ENCODE measurements around the gene SAV1. TPM values are rescaled to one million over a fixed set of nuclear protein-coding genes. Genes with fewer than 3 reads are reported as not detected.

The SAV1 gene
- total and polyA plus RNA-seq, 2 of the 13 experiments (the other 11 are each of a cell fraction or from before 2014, with no cell fraction given): 7.3 to 8.2 TPM

DNA sequence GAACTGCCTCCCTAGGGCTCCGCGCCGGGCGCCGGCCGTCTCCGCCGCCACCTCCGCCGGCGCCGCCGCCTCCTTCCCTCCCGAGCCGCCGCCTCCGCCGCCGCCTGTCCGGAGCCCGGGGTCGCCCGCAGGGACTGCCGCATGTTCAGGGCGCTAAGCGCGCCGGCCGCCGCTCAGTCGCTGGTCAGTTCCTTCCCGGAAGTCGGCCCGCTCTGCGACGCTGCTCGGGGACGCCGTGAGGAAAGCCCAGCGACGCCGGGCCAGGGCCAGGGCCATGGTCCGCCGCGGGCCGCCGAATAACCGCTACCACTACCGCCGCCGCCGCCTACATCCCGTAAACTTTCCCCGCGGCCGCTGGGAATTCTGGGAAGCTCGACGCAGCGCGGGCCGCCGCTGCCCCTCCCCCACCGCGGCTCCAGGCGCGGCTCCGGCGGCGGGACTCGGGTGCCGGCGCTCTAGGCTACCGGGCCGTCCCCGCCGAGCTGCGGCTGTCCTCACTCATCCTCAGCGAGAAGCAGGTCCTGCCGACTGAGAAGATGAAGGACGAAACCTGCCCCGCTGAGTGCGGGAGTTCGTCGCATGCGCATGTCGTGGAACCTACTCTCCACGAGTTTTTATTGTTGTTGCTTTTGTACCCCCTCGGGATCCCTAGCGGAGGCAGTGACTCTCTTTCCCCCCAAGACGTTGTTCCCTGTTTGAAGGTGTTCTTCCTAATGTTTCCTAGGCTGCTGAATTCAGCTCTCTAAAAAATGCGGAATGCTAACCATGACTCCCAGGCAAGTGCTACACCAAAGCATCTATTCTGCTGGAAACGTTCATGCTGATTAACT, at the start of gene SAV1 (continued):
- TF ChIP-seq ZBTB14 (CRISPR knock-in tag; IDR thresholded peaks at IDR 0.05) (0 out of 2 replicates have a peak, but pooled peaks have one; percentile 45), POGZ (CRISPR knock-in tag; IDR thresholded peaks at IDR 0.05) (peak; percentile 59; the same call in 1 of the 2 replicates), DBP (CRISPR knock-in tag; IDR thresholded peaks at IDR 0.05; ENCODE audit: not compliant biosample characterization) (peak; percentile 62), SSRP1 (CRISPR knock-in tag; IDR thresholded peaks at IDR 0.05) (no peak), NR2C2 (CRISPR knock-in tag; IDR thresholded peaks at IDR 0.05; ENCODE audit: borderline replicate concordance) (peak; percentile 51; the same call in 1 of the 2 replicates), FOXA3 (CRISPR knock-in tag; IDR thresholded peaks at IDR 0.05) (peak; percentile 51; the same call in 1 of the 2 replicates), HINFP (CRISPR knock-in tag; IDR thresholded peaks at IDR 0.05; ENCODE audit: low read depth) (peak; percentile 80; the same call in 1 of the 2 replicates), BRD4 (CRISPR knock-in tag; IDR thresholded peaks at IDR 0.05) (peak; percentile 76), ZNF747 (CRISPR knock-in tag; IDR thresholded peaks at IDR 0.05; ENCODE audit: borderline replicate concordance) (peak; percentile 50; the same call in 1 of the 2 replicates), JUND (CRISPR knock-in tag; IDR thresholded peaks at IDR 0.05) (0 out of 2 replicates have a peak, but pooled peaks have one; percentile 32), ZNF510 (CRISPR knock-in tag; IDR thresholded peaks at IDR 0.05; ENCODE audit: low read depth) (no peak), TSC22D2 (CRISPR knock-in tag; IDR thresholded peaks at IDR 0.05; ENCODE audit: borderline replicate concordance) (no peak), ZNF263 (CRISPR knock-in tag; IDR thresholded peaks at IDR 0.05) (peak; percentile 48; the same call in 1 of the 2 replicates)
- TF ChIP-seq, protein P1, sequence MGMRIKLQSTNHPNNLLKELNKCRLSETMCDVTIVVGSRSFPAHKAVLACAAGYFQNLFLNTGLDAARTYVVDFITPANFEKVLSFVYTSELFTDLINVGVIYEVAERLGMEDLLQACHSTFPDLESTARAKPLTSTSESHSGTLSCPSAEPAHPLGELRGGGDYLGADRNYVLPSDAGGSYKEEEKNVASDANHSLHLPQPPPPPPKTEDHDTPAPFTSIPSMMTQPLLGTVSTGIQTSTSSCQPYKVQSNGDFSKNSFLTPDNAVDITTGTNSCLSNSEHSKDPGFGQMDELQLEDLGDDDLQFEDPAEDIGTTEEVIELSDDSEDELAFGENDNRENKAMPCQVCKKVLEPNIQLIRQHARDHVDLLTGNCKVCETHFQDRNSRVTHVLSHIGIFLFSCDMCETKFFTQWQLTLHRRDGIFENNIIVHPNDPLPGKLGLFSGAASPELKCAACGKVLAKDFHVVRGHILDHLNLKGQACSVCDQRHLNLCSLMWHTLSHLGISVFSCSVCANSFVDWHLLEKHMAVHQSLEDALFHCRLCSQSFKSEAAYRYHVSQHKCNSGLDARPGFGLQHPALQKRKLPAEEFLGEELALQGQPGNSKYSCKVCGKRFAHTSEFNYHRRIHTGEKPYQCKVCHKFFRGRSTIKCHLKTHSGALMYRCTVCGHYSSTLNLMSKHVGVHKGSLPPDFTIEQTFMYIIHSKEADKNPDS (CRISPR knock-in tag; IDR thresholded peaks at IDR 0.05): no peak; the same call in 1 of the 2 replicates
- TF ChIP-seq, protein P2, sequence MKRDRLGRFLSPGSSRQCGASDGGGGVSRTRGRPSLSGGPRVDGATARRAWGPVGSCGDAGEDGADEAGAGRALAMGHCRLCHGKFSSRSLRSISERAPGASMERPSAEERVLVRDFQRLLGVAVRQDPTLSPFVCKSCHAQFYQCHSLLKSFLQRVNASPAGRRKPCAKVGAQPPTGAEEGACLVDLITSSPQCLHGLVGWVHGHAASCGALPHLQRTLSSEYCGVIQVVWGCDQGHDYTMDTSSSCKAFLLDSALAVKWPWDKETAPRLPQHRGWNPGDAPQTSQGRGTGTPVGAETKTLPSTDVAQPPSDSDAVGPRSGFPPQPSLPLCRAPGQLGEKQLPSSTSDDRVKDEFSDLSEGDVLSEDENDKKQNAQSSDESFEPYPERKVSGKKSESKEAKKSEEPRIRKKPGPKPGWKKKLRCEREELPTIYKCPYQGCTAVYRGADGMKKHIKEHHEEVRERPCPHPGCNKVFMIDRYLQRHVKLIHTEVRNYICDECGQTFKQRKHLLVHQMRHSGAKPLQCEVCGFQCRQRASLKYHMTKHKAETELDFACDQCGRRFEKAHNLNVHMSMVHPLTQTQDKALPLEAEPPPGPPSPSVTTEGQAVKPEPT (CRISPR knock-in tag; IDR thresholded peaks at IDR 0.05; ENCODE audit: low read depth): peak; percentile 51; the same call in 1 of the 2 replicates
- TF ChIP-seq, protein P3, sequence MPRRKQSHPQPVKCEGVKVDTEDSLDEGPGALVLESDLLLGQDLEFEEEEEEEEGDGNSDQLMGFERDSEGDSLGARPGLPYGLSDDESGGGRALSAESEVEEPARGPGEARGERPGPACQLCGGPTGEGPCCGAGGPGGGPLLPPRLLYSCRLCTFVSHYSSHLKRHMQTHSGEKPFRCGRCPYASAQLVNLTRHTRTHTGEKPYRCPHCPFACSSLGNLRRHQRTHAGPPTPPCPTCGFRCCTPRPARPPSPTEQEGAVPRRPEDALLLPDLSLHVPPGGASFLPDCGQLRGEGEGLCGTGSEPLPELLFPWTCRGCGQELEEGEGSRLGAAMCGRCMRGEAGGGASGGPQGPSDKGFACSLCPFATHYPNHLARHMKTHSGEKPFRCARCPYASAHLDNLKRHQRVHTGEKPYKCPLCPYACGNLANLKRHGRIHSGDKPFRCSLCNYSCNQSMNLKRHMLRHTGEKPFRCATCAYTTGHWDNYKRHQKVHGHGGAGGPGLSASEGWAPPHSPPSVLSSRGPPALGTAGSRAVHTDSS (CRISPR knock-in tag; conservative IDR thresholded peaks at IDR 0.05): no peak
- TF ChIP-seq, protein P4, sequence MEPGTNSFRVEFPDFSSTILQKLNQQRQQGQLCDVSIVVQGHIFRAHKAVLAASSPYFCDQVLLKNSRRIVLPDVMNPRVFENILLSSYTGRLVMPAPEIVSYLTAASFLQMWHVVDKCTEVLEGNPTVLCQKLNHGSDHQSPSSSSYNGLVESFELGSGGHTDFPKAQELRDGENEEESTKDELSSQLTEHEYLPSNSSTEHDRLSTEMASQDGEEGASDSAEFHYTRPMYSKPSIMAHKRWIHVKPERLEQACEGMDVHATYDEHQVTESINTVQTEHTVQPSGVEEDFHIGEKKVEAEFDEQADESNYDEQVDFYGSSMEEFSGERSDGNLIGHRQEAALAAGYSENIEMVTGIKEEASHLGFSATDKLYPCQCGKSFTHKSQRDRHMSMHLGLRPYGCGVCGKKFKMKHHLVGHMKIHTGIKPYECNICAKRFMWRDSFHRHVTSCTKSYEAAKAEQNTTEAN (CRISPR knock-in tag; conservative IDR thresholded peaks at IDR 0.05): peak; percentile 47; the same call in 1 of the 2 replicates
